GM12865 (cell line): ENCODE measurements around the gene IGFL3.

Experiments
- DNase-seq: peaks from one replicate; pipeline ENCODE4 v3.0.0; 2010; ENCODE audit warnings: low read depth
- H3K4me3 ChIP-seq: 2 replicates; pipeline ENCODE4 v1.5.1; 2011; ENCODE audit warnings: mild to moderate bottlenecking, low read depth, low read length, control low read depth
- CTCF ChIP-seq: IDR thresholded peaks from 2 replicates; pipeline ENCODE4 v1.5.1; 2011; ENCODE audit warnings: low read length, control low read depth, low read depth, inconsistent platforms; ENCODE audit not compliant: insufficient read depth; ENCODE audit errors: missing control alignments

IGFL3 gene

DNA sequence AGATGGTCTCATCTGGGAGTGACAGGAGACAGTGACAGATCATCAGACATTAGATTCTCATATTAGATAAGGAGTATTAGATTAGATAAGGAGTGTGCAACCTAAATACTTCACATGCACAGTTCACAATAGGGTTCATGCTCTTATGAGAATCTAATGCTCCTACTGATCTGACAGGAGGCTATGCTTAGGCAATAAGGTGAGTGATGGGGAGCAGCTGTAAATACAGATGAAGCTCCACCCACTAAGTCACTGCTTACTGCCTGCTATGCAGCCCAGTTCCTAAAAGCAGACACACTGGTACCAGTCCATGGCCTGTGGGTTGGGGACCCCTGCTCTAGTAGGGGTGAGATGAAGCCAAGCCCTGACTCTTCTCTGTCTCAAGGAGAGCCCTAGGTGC lies 10.0 kb upstream of the IGFL3 start:
- DNase-seq, result no peak
- no peak for TF ChIP-seq CTCF
- no peak overlapping the region for H3K4me3 ChIP-seq

GRCh38 chr19:46133777-46134241 lies 9.3 kb upstream of the IGFL3 start:
- H3K4me3 ChIP-seq, result no peak overlapping the region
- no peak for TF ChIP-seq CTCF
- DNase-seq, result no peak

- DNase-seq, result peak; percentile 13
- TF ChIP-seq CTCF, result no peak
- no peak overlapping the region for H3K4me3 ChIP-seq
Observed at GRCh38 chr19:46133101-46133627, 8.7 kb upstream of the IGFL3 start.

- DNase-seq, result no peak
- TF ChIP-seq CTCF, result no peak
- no peak overlapping the region for H3K4me3 ChIP-seq
Observed at GRCh38 chr19:46132508-46133100, 8.1 kb upstream of the IGFL3 start.

- DNase-seq, result no peak
Observed at GRCh38 chr19:46131485-46132143, 7.1 kb upstream of the IGFL3 start.

GRCh38 chr19:46126086-46126580 lies 1.6 kb upstream of the IGFL3 start:
- no peak for TF ChIP-seq CTCF
- no peak for DNase-seq
- H3K4me3 ChIP-seq, result no peak overlapping the region

More at GRCh38 chr19:46131485-46132143, 7.1 kb upstream of the IGFL3 start:
- no peak overlapping the region for H3K4me3 ChIP-seq
- no peak for TF ChIP-seq CTCF
